GM12872 (cell line): ENCODE data around the gene RPL9.

Experiments used
- TF ChIP-seq, protein P1 (sequence below): IDR thresholded peaks from 3 replicates; pipeline ENCODE4 v1.5.1; 2011; ENCODE audit warnings: low read depth, mild to moderate bottlenecking, low read length, moderate library complexity; ENCODE audit not compliant: insufficient read depth

RPL9 gene

DNA sequence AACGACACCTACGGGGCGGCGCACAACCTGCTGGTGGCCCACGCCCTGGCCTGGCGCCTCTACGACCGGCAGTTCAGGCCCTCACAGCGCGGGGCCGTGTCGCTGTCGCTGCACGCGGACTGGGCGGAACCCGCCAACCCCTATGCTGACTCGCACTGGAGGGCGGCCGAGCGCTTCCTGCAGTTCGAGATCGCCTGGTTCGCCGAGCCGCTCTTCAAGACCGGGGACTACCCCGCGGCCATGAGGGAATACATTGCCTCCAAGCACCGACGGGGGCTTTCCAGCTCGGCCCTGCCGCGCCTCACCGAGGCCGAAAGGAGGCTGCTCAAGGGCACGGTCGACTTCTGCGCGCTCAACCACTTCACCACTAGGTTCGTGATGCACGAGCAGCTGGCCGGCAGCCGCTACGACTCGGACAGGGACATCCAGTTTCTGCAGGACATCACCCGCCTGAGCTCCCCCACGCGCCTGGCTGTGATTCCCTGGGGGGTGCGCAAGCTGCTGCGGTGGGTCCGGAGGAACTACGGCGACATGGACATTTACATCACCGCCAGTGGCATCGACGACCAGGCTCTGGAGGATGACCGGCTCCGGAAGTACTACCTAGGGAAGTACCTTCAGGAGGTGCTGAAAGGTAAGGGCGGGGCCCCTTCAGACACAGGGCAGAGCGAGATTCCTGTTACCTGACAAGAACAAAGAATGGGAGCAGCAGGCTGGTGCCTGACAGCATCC lies 11.7 kb downstream of the RPL9 start:
- TF ChIP-seq, protein P1, sequence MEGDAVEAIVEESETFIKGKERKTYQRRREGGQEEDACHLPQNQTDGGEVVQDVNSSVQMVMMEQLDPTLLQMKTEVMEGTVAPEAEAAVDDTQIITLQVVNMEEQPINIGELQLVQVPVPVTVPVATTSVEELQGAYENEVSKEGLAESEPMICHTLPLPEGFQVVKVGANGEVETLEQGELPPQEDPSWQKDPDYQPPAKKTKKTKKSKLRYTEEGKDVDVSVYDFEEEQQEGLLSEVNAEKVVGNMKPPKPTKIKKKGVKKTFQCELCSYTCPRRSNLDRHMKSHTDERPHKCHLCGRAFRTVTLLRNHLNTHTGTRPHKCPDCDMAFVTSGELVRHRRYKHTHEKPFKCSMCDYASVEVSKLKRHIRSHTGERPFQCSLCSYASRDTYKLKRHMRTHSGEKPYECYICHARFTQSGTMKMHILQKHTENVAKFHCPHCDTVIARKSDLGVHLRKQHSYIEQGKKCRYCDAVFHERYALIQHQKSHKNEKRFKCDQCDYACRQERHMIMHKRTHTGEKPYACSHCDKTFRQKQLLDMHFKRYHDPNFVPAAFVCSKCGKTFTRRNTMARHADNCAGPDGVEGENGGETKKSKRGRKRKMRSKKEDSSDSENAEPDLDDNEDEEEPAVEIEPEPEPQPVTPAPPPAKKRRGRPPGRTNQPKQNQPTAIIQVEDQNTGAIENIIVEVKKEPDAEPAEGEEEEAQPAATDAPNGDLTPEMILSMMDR: peak; percentile 44; the same call in 2 of the 3 replicates

DNA sequence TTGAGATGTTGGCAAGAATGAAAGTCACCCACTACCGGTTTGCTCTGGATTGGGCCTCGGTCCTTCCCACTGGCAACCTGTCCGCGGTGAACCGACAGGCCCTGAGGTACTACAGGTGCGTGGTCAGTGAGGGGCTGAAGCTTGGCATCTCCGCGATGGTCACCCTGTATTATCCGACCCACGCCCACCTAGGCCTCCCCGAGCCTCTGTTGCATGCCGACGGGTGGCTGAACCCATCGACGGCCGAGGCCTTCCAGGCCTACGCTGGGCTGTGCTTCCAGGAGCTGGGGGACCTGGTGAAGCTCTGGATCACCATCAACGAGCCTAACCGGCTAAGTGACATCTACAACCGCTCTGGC lies 12.3 kb downstream of the RPL9 start:
- TF ChIP-seq, protein P1: no peak

DNA sequence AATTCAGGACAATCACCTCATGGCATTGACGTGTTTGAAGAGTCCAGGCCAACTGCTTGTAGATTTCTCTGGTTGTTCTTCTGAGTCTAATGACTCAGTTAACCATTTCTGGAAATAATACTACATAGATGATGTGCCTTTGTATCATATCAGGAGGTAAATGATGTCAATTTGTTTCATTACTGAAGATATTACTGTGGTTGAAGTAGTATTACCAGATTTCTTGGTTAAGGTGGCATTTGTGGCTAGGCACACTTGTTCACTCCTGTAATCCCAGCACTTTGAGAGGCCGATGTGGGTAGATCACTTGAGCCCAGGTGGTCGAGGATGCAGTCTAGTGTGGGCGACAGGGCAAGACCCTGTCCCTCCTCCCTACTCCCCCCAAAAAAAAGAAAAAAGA lies 15.7 kb downstream of the RPL9 start:
- TF ChIP-seq, protein P1: no peak

DNA sequence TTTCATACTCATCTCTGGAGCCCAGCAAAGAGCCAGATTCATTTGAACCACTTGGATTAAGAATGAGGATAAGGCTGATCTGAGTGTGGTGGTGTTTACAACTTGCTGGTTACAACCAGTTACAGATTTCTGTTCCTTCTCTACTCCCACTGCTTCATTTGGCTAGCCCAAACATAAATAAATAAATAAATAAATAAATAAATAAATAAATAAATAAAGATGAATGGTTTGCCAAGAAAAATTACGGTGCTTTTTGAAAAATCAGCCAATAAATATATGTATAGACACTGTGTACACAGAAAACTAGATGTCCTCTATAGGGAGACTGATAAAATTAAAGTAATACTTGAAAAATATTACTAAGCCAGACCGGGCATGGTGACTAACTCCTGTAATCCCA lies 17.1 kb downstream of the RPL9 start:
- TF ChIP-seq, protein P1: no peak

DNA sequence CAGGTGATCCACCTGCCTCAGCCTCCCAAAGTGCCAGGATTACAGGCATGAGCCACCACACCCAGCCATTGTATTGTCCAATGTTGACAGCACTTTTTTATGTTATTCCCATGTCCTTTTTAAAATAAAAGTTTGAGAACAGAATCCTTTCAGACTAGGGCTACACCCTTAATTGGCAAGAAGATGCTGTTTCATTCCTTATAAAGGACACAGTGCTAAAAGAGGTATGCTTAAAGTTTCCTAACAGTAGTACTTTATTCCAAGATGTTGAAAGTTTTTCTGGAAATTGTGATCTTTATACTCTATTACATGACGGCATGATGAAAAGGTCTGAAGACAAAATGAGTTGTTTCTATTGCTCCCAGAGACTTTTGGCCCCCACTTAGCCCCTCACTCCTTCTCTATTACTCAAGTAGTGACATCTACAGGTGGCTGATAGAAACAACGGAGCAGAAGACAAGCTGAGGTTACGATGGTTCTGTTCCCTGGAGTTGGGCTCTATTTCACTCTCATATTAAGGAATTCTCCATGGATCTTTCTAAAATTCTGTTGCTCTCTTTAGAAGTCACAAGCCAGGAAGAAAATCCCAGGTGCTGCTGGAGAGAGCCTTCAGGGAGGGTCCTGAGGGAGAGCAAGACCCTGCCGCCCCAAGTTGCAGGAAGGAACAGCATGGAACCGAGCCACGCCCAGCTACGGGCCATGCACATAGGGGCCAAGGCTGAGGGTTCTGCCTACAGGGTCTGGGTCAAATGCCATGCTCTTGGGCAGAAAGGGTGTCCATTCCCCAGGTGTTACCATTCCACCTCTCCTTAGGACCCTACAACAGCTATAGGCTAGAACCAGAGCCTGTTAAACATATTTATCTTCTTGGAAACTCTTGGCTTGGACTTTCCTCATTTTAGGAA lies 22.8 kb downstream of the RPL9 start:
- TF ChIP-seq, protein P1: peak; percentile 25; the same call in 1 of the 3 replicates

DNA sequence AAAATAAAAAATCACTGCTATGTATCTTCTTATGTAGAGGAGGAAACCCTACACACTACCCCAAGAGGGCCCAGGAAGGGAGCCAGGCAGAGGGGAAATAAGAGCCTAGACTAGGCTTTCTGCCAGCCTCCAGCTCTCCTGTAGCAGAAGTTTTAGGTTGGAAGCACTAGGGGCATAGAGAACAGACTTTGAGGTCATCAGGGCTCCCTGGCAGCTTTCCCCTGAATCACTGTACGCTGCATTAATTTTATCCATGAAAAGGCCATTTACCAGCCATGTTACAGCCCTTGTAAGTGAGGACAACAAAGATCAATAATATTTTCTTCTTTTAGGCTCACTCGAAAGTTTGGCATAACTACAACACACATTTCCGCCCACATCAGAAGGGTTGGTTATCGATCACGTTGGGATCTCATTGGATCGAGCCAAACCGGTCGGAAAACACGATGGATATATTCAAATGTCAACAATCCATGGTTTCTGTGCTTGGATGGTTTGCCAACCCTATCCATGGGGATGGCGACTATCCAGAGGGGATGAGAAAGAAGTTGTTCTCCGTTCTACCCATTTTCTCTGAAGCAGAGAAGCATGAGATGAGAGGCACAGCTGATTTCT lies 24.7 kb downstream of the RPL9 start:
- TF ChIP-seq, protein P1: no peak
